Measurements from ENCODE around the gene GALNT13. TPM values are rescaled to one million over a fixed set of nuclear protein-coding genes. Genes with fewer than 3 reads are reported as not detected.

Gene GALNT13
- total and polyA plus RNA-seq, 3 experiments from 2014 or later, result not detected

DNA sequence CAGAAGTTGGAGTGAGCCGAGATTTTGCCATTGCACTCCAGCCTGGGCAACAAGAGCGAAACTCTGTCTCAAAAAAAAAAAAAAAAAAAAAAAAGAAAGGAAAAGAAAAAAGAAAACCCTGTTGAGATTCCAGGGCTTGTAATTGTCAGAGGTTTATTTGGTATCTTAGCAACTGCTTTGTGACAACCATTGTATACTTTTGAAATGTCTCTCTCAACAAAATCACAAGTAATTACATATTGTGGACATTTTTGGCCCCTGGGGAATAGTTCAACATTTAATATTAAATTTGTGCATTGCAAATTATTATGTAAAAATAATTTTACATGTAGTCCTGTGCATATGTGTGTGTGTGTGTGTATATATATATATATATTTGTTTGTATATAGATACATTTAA lies 270.8 kb downstream of the GALNT13 start:
- Mint-ChIP-seq H3K27me3 (no peaks in the 10 kb centered on the region), H3K27ac (no peak overlapping the region), H3K36me3 (no peaks in the 10 kb centered on the region), H3K4me1 (no peaks in the 10 kb centered on the region), H3K9me3 (peaks cover 0 to 12% (median 2%) of the 10 kb centered on the region in 5 donors), H3K4me3 (no peak overlapping the region)
- Histone ChIP-seq H3K4me3 (ENCODE audit: low read length) (no peak overlapping the region), H3K27ac (ENCODE audit: low read depth, low read length) (no peak overlapping the region), H3K27me3 (ENCODE audit: insufficient read depth, low read length, poor library complexity, severe bottlenecking) (no peaks in the 10 kb centered on the region), H3K4me1 (ENCODE audit: insufficient read depth, low read length) (no peaks in the 10 kb centered on the region), H3K36me3 (ENCODE audit: insufficient read depth, low read length) (no peaks in the 10 kb centered on the region), H3K9me3 (ENCODE audit: low read length) (no peaks in the 10 kb centered on the region)
- no peak for DNase-seq
- CTCF ChIA-PET, result no interaction called here
- POLR2A ChIA-PET, result no interaction called here

DNA sequence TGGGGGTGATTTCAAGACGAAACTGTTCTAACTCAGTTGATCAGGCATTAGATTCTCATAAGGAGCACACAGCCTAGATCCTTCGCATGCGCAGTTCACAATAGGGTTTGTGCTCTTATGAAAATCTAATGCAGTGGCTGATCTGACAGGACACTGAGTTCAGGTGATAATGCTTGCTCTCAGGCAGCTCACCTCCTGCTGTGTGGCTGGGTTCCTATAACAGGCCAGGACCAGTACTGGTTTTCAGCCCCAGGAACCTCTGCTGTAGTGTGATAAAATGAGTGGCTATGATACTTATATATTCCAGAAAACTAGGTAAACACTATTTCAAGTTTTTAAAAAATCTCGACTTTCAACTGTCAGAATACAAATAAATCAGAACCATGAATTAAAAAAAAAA lies 271.4 kb downstream of the GALNT13 start:
- H3K36me3 ChIP-seq (ENCODE audit: insufficient read depth, low read length), result no peaks in the 10 kb centered on the region

DNA sequence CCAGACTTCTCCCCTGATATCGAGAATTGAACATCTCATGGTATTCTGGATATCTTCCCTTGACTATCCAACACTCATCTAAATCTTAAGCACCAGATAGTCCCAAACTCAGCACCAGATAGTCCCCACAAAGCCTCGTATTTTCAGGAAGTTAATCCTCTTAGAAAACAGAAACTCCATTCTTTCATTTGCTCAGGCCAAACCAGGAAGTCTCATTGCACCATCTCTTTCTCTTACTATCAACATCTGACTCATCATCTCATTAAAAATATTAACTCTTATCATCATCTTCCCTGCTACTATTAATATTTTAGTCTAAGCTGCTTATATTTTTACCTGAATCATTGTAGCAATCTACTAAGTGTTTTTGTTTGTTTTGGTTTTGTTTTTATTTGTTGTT lies 286.4 kb downstream of the GALNT13 start:
- no peaks in the 10 kb centered on the region for H3K4me1 ChIP-seq (ENCODE audit: insufficient read depth, low read length)
- no peak for DNase-seq
- H3K27ac Mint-ChIP-seq, result no peak overlapping the region
- no peaks in the 10 kb centered on the region for H3K9me3 ChIP-seq (ENCODE audit: low read length)
- no peak overlapping the region for H3K27ac ChIP-seq (ENCODE audit: low read depth, low read length)
- H3K9me3 Mint-ChIP-seq, result peaks cover 4 to 20% (median 9%) of the 10 kb centered on the region in 5 donors
- no peak overlapping the region for H3K4me3 ChIP-seq (ENCODE audit: low read length)
- H3K36me3 ChIP-seq (ENCODE audit: insufficient read depth, low read length), result no peaks in the 10 kb centered on the region
- CTCF ChIA-PET, result no interaction called here
- POLR2A ChIA-PET, result no interaction called here
- H3K4me3 Mint-ChIP-seq, result no peak overlapping the region
- H3K4me1 Mint-ChIP-seq, result no peaks in the 10 kb centered on the region
- H3K36me3 Mint-ChIP-seq, result no peaks in the 10 kb centered on the region
- H3K27me3 ChIP-seq (ENCODE audit: insufficient read depth, low read length, poor library complexity, severe bottlenecking), result no peaks in the 10 kb centered on the region
- no peaks in the 10 kb centered on the region for H3K27me3 Mint-ChIP-seq

More for the DNA sequence above, 271.4 kb downstream of the GALNT13 start:
- Histone ChIP-seq H3K4me1 (ENCODE audit: insufficient read depth, low read length) (no peaks in the 10 kb centered on the region), H3K9me3 (ENCODE audit: low read length) (no peaks in the 10 kb centered on the region), H3K4me3 (ENCODE audit: low read length) (no peak overlapping the region), H3K27me3 (ENCODE audit: insufficient read depth, low read length, poor library complexity, severe bottlenecking) (no peaks in the 10 kb centered on the region), H3K27ac (ENCODE audit: low read depth, low read length) (no peak overlapping the region)
- Mint-ChIP-seq H3K27me3 (no peaks in the 10 kb centered on the region), H3K4me3 (no peak overlapping the region), H3K36me3 (no peaks in the 10 kb centered on the region), H3K27ac (no peak overlapping the region), H3K9me3 (peaks cover 0 to 12% (median 2%) of the 10 kb centered on the region in 5 donors), H3K4me1 (no peaks in the 10 kb centered on the region)
- POLR2A ChIA-PET, result no interaction called here
- no peak for DNase-seq
- CTCF ChIA-PET, result no interaction called here

DNA sequence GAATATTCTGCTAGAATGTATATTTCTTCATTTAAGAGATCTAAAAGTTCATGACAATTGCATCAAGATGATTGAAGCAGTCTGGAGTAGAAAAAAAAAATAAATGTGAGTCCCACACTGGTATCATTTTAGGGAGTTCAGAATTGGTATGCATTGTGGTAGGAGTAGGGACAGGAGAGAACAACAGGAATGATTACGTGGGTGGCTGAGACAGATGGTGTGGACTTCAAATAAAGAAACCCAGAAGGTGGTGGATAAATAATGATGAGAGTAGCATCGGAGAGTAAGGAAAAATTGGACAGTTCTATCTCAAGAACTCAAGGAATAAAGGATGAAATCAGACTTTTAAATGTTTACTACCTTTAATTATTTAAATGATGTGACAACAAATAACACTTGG lies 289.6 kb downstream of the GALNT13 start:
- peaks cover 2 to 20% (median 7%) of the 10 kb centered on the region in 5 donors for H3K9me3 Mint-ChIP-seq
- Histone ChIP-seq H3K4me3 (ENCODE audit: low read length) (no peak overlapping the region), H3K36me3 (ENCODE audit: insufficient read depth, low read length) (no peaks in the 10 kb centered on the region), H3K4me1 (ENCODE audit: insufficient read depth, low read length) (no peaks in the 10 kb centered on the region), H3K27ac (ENCODE audit: low read depth, low read length) (no peak overlapping the region), H3K27me3 (ENCODE audit: insufficient read depth, low read length, poor library complexity, severe bottlenecking) (no peaks in the 10 kb centered on the region), H3K9me3 (ENCODE audit: low read length) (no peaks in the 10 kb centered on the region)
- no peak overlapping the region for H3K4me3 Mint-ChIP-seq
- no peak for DNase-seq
- CTCF ChIA-PET, result no interaction called here
- no peak overlapping the region for H3K27ac Mint-ChIP-seq
- no peaks in the 10 kb centered on the region for H3K27me3 Mint-ChIP-seq
- no peaks in the 10 kb centered on the region for H3K36me3 Mint-ChIP-seq
- no peaks in the 10 kb centered on the region for H3K4me1 Mint-ChIP-seq
- POLR2A ChIA-PET, result no interaction called here

DNA sequence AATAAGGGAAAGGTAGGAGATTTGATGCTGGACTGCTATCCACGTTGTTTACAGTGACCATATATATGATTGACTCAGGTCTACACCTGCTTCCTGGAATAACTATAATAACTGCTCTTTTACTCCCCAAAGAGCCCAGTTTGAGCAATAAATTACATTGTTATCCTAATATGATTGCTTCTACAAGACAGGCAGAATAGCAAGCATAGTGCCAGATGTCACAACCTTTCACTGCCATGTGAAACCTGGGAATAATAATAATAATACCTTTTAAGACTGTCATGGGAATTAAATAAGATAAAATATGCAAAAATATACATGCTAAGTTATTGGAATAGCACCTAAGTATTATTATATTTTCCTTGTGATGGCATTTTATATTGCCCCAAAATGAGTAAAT lies 298.7 kb downstream of the GALNT13 start:
- Mint-ChIP-seq H3K4me3 (no peak overlapping the region), H3K4me1 (no peaks in the 10 kb centered on the region), H3K27ac (no peak overlapping the region), H3K27me3 (no peaks in the 10 kb centered on the region), H3K9me3 (peaks cover 2 to 15% (median 10%) of the 10 kb centered on the region in 5 donors), H3K36me3 (no peaks in the 10 kb centered on the region)
- Histone ChIP-seq H3K4me1 (ENCODE audit: insufficient read depth, low read length) (no peaks in the 10 kb centered on the region), H3K27me3 (ENCODE audit: insufficient read depth, low read length, poor library complexity, severe bottlenecking) (no peaks in the 10 kb centered on the region), H3K36me3 (ENCODE audit: insufficient read depth, low read length) (no peaks in the 10 kb centered on the region), H3K4me3 (ENCODE audit: low read length) (no peak overlapping the region), H3K27ac (ENCODE audit: low read depth, low read length) (no peak overlapping the region), H3K9me3 (ENCODE audit: low read length) (no peaks in the 10 kb centered on the region)
- no peak for DNase-seq
- POLR2A ChIA-PET, result no interaction called here
- CTCF ChIA-PET, result no interaction called here

DNA sequence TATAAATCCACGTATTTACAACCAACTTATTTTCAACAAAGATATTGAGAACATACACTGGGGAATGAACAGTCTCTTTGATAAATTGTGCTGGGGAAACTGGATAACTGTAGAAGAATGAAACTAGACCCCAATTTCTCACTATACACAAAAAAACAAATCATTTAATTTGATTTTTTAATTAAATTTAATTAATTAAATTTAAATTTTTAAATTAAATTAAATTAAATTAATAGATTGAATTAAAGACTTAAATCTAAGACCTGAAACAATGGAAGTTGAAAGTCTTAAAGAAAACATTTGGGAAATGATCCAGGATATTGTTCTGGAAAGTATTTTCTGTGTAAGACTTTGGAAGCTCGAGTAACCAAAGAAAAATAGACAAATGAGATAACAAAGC lies 301.4 kb downstream of the GALNT13 start:
- DNase-seq, result no peak
- H3K9me3 ChIP-seq (ENCODE audit: low read length), result no peaks in the 10 kb centered on the region
- H3K27me3 ChIP-seq (ENCODE audit: insufficient read depth, low read length, poor library complexity, severe bottlenecking), result no peaks in the 10 kb centered on the region
- Mint-ChIP-seq H3K36me3 (no peaks in the 10 kb centered on the region), H3K4me3 (no peak overlapping the region), H3K27me3 (no peaks in the 10 kb centered on the region), H3K9me3 (peaks cover 3 to 15% (median 7%) of the 10 kb centered on the region in 5 donors), H3K4me1 (no peaks in the 10 kb centered on the region), H3K27ac (no peak overlapping the region)
- CTCF ChIA-PET, result no interaction called here
- H3K4me3 ChIP-seq (ENCODE audit: low read length), result no peak overlapping the region
- H3K4me1 ChIP-seq (ENCODE audit: insufficient read depth, low read length), result no peaks in the 10 kb centered on the region
- no peak overlapping the region for H3K27ac ChIP-seq (ENCODE audit: low read depth, low read length)
- POLR2A ChIA-PET, result no interaction called here
- H3K36me3 ChIP-seq (ENCODE audit: insufficient read depth, low read length), result no peaks in the 10 kb centered on the region

DNA sequence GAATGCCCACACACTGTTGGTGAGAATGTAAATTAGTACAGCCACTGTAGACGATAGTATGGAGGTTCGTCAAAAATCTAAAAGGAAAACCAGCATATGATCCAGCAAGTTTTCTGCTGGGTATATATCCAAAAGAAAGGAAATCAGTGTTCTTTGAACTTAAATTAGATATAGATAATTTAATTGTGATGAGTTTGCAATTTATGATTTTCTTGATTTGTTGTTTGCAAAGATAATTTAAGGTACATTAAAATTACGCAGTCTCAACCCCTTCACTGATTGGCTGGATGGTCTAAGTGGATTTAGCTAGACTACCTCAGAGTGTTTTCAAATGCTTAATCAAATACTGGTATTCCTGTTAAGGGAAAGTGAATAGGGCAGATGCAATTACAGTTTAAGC lies 302.2 kb downstream of the GALNT13 start:
- no peaks in the 10 kb centered on the region for H3K36me3 Mint-ChIP-seq
- H3K9me3 ChIP-seq (ENCODE audit: low read length), result no peaks in the 10 kb centered on the region
- no peaks in the 10 kb centered on the region for H3K4me1 ChIP-seq (ENCODE audit: insufficient read depth, low read length)
- no peaks in the 10 kb centered on the region for H3K4me1 Mint-ChIP-seq
- no peaks in the 10 kb centered on the region for H3K36me3 ChIP-seq (ENCODE audit: insufficient read depth, low read length)
- H3K27me3 Mint-ChIP-seq, result no peaks in the 10 kb centered on the region
- no peak overlapping the region for H3K4me3 Mint-ChIP-seq
- H3K4me3 ChIP-seq (ENCODE audit: low read length), result no peak overlapping the region
- DNase-seq, result no peak
- H3K27me3 ChIP-seq (ENCODE audit: insufficient read depth, low read length, poor library complexity, severe bottlenecking), result no peaks in the 10 kb centered on the region
- ChIA-PET POLR2A (no interaction called here), CTCF (no interaction called here)
- H3K9me3 Mint-ChIP-seq, result peaks cover 3 to 21% (median 9%) of the 10 kb centered on the region in 5 donors
- no peak overlapping the region for H3K27ac ChIP-seq (ENCODE audit: low read depth, low read length)
- no peak overlapping the region for H3K27ac Mint-ChIP-seq

DNA sequence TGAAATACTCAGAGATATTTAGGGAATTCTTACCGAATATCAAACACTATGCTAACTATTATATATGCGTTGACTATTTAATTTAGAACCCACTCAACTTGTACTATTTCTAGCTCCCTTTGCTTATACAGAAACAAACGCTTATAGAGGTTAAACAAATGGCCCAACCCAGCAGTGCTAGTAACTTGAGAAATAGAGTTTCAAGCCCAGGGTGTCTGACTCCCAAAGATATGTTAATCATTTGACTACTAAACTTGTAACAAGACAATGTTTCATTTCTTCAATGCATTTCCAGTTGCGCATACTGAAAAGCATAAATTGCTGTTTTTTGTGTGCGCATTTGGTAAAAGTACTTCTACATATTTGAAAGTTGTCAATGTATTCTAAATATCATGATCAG lies 310.3 kb downstream of the GALNT13 start:
- H3K4me3 Mint-ChIP-seq, result no peak overlapping the region
- no peaks in the 10 kb centered on the region for H3K36me3 ChIP-seq (ENCODE audit: insufficient read depth, low read length)
- CTCF ChIA-PET, result no interaction called here
- POLR2A ChIA-PET, result no interaction called here
- H3K27me3 ChIP-seq (ENCODE audit: insufficient read depth, low read length, poor library complexity, severe bottlenecking), result no peaks in the 10 kb centered on the region
- H3K9me3 ChIP-seq (ENCODE audit: low read length), result no peaks in the 10 kb centered on the region
- H3K4me1 Mint-ChIP-seq, result no peaks in the 10 kb centered on the region
- peaks cover 7 to 34% (median 11%) of the 10 kb centered on the region in 5 donors for H3K9me3 Mint-ChIP-seq
- H3K36me3 Mint-ChIP-seq, result no peaks in the 10 kb centered on the region
- no peak overlapping the region for H3K27ac Mint-ChIP-seq
- no peak for DNase-seq
- no peak overlapping the region for H3K27ac ChIP-seq (ENCODE audit: low read depth, low read length)
- H3K27me3 Mint-ChIP-seq, result no peaks in the 10 kb centered on the region
- no peaks in the 10 kb centered on the region for H3K4me1 ChIP-seq (ENCODE audit: insufficient read depth, low read length)
- H3K4me3 ChIP-seq (ENCODE audit: low read length), result no peak overlapping the region

DNA sequence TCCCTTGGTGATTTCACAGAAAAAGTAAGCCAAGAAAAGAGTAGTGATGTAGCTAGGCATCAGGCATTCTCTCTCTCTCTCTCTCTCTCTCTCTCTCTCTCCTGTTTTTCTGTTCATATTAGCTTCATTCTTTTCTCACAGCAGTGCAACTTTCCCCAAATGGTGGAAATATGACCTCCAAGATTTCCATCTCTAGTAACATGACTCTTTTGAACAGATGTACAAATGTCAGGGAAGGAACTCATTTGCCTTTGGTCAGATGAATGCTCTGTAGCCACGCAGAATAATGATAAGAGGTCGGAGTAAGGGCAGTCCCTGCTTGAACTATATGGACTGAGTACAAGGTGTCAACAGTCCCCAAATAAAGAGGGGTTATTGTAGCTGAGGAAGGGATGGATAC lies 316.2 kb downstream of the GALNT13 start:
- H3K27me3 ChIP-seq (ENCODE audit: insufficient read depth, low read length, poor library complexity, severe bottlenecking), result no peaks in the 10 kb centered on the region
- Mint-ChIP-seq H3K27ac (no peak overlapping the region), H3K4me3 (no peak overlapping the region), H3K27me3 (no peaks in the 10 kb centered on the region), H3K36me3 (no peaks in the 10 kb centered on the region), H3K9me3 (peaks cover 9 to 28% (median 14%) of the 10 kb centered on the region in 5 donors), H3K4me1 (no peaks in the 10 kb centered on the region)
- ChIA-PET CTCF (no interaction called here), POLR2A (no interaction called here)
- no peaks in the 10 kb centered on the region for H3K36me3 ChIP-seq (ENCODE audit: insufficient read depth, low read length)
- H3K4me1 ChIP-seq (ENCODE audit: insufficient read depth, low read length), result no peaks in the 10 kb centered on the region
- H3K27ac ChIP-seq (ENCODE audit: low read depth, low read length), result no peak overlapping the region
- H3K4me3 ChIP-seq (ENCODE audit: low read length), result no peak overlapping the region
- DNase-seq, result no peak
- no peaks in the 10 kb centered on the region for H3K9me3 ChIP-seq (ENCODE audit: low read length)
